Esophagus (tissue), 2 donors: ENCODE measurements around the gene TTYH1. TPM values are rescaled to one million over a fixed set of nuclear protein-coding genes. Genes with fewer than 3 reads are reported as not detected.

Source experiments
- H3K27ac ChIP-seq, 2 donors: one replicate each; pipeline ENCODE4 v1.5.1; 2013; ENCODE audit warnings: low read depth in 2 of 2, mild to moderate bottlenecking in 2 of 2, inconsistent platforms in 1 of 2, low read length in 1 of 2, moderate library complexity in 1 of 2
- H3K27me3 ChIP-seq, 2 donors: one replicate each; pipeline ENCODE4 v1.6.1; 2013; ENCODE audit warnings: low read length in 2 of 2, control low read depth in 1 of 2, mild to moderate bottlenecking in 1 of 2; ENCODE audit not compliant: insufficient read depth in 2 of 2, control insufficient read depth in 1 of 2
- H3K36me3 ChIP-seq, 2 donors: one replicate each; pipeline ENCODE4 v1.6.1; 2013; ENCODE audit warnings: low read length in 1 of 2; ENCODE audit not compliant: control insufficient read depth in 2 of 2, insufficient read depth in 2 of 2
- H3K4me1 ChIP-seq, 2 donors: one replicate each; pipeline ENCODE4 v1.6.1; 2013; ENCODE audit warnings: low read length in 1 of 2; ENCODE audit not compliant: control insufficient read depth in 2 of 2, insufficient read depth in 2 of 2
- H3K4me3 ChIP-seq, 2 donors: one replicate each; pipeline ENCODE4 v1.5.1; 2013; ENCODE audit warnings: low read length in 2 of 2, mild to moderate bottlenecking in 2 of 2, low read depth in 1 of 2, moderate library complexity in 1 of 2
- H3K9me3 ChIP-seq, 2 donors: one replicate each; pipeline ENCODE4 v1.6.1; 2013; ENCODE audit warnings: mild to moderate bottlenecking in 2 of 2, low read depth in 1 of 2, low read length in 1 of 2, moderate library complexity in 1 of 2; ENCODE audit not compliant: control insufficient read depth in 2 of 2, insufficient read depth in 1 of 2
- WGBS, 2 donors: extraction: QIAGEN DNeasy Blood & Tissue Kit; methylation state at CpG; one replicate each; pipeline ENCODE4 v1.1.7; 2013; 5-methylcytosine and 5-hydroxymethylcytosine counted together
- polyA plus RNA-seq, 2 donors: library from polyadenylated mRNA; stranded (reverse); fragments of 200-250 nt; gene quantifications; one replicate each; pipeline ENCODE4 v1.2.3, GENCODE V29; 2013
- donor health status: healthy with polysubstance abuse.
- donor health status: Bipolar disorder and iron deficiency.

The TTYH1 gene
- polyA plus RNA-seq, 2 donors, result 0.82 to 3.7 TPM

DNA sequence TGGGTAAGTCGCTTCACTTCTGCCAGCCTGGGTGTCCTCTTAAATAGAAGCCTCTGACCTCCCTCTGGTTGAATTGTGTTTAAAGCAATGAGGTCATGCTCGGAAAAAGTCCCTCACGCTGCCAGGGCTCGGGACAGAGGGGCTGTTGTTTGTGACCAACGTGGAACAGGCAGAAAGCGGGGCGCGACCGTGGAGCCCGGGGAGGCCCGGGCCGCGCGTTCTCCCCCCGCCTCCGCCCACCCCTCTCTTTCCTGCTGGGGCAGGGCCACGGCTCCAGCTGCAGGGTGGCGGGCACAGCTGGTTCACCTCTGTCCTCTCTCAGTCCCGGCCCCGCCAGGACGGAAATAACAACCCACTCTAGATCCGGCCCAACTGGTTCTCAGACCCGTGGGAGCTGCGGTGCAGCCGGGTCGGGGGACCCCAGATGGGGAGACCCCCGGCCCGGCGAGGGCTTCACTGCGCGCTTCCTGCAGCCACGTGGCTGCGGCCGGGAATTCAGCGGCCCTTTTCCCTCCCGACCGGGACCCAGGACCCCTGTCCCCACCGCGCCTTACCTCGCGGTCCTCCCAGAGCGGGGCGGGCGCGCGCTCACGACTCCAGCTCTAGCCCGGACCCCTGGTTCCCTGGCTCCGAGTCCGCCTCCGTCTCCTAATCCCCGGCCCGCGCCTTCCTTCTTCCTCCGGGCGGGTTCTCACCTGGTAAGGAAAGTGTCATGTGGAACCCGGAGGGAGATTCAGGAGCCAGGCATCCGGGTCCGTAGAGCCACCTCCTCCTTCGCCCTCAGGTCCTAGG is 55.9 kb downstream of the TTYH1 start:
- Histone ChIP-seq H3K36me3 (no peaks in the 10 kb centered on the region), H3K27ac (peak overlapping the region; percentile 65 to 82), H3K4me1 (peaks cover 0 to 8% of the 10 kb centered on the region in 2 donors), H3K4me3 (peak overlapping the region; percentile 57 to 64), H3K9me3 (no peaks in the 10 kb centered on the region), H3K27me3 (no peaks in the 10 kb centered on the region)
- 1 to 3% methylated on average over 53 to 60 of the region's 60 CpGs for WGBS, 2 donors

- H3K4me3 ChIP-seq, result peak within 1 kb of the TSS; percentile 25 to 38
- 10 to 15% methylated on average over 14 of the region's 14 CpGs for WGBS, 2 donors
- H3K27me3 ChIP-seq, result no peaks in the 10 kb centered on the region
- no peaks in the 10 kb centered on the region for H3K36me3 ChIP-seq
- peaks cover 0 to 8% of the 10 kb centered on the region in 2 donors for H3K4me1 ChIP-seq
- H3K9me3 ChIP-seq, result no peaks in the 10 kb centered on the region
- H3K27ac ChIP-seq, result peak within 1 kb of the TSS; percentile 37 to 70
Measured at GRCh38 chr19:54473071-54473891, 58.0 kb downstream of the TTYH1 start, which contains the start of gene CDC42EP5. CDC42EP5 (minus strand) TSS chr19:54473296; CDS start chr19:54465547, 7,749 bp downstream.

DNA sequence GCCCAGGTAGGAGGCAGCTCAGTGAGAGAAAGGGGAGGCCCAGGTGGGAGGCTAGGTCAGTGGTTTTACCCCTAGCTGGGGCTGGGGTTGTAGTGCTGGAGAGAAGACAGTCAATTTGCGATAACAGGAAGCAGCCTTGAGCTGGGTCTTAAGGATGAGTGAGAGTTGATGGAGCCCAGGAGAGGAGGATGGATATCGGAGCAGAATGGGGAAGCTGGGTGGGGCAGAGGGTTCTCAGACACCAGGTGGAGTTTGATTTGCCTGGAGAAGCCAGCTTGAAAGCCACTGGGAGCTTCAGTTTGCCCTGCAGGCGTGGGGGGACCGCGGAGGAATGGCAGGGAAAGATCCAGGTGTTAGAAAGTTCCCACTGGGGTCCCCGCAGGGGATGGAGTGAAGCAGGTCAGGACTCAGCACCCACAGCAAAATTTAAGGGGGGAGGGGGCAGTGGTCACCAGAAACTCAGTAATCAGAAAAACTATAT is 58.7 kb downstream of the TTYH1 start:
- Histone ChIP-seq H3K4me1 (peaks cover 0 to 8% of the 10 kb centered on the region in 2 donors), H3K4me3 (peak overlapping the region in 1 of 2 donors; percentile 38), H3K9me3 (no peaks in the 10 kb centered on the region), H3K27me3 (no peaks in the 10 kb centered on the region), H3K36me3 (no peaks in the 10 kb centered on the region), H3K27ac (peak overlapping the region in 1 of 2 donors; percentile 37)
- WGBS, 2 donors, result 63 to 65% methylated on average over 6 of the region's 6 CpGs

GRCh38 chr19:54475706-54476105 is 60.4 kb downstream of the TTYH1 start:
- peaks cover 0 to 5% of the 10 kb centered on the region in 2 donors for H3K4me1 ChIP-seq
- 87 to 89% methylated on average over 11 of the region's 11 CpGs for WGBS, 2 donors
- no peaks in the 10 kb centered on the region for H3K27me3 ChIP-seq
- no peaks in the 10 kb centered on the region for H3K9me3 ChIP-seq
- no peaks in the 10 kb centered on the region for H3K36me3 ChIP-seq
- H3K27ac ChIP-seq, result no peak overlapping the region
- no peak overlapping the region for H3K4me3 ChIP-seq

- 63 to 70% methylated on average over 3 of the region's 3 CpGs for WGBS, 2 donors
Measured at GRCh38 chr19:54477650-54478049, 62.4 kb downstream of the TTYH1 start.

GRCh38 chr19:54478677-54479266 is 63.5 kb downstream of the TTYH1 start:
- H3K36me3 ChIP-seq, result no peaks in the 10 kb centered on the region
- no peaks in the 10 kb centered on the region for H3K27me3 ChIP-seq
- no peaks in the 10 kb centered on the region for H3K9me3 ChIP-seq
- H3K4me1 ChIP-seq, result peaks cover 0 to under 1% of the 10 kb centered on the region in 2 donors
- no peak overlapping the region for H3K27ac ChIP-seq
- no peak overlapping the region for H3K4me3 ChIP-seq
- 11 to 14% methylated on average over 10 of the region's 10 CpGs for WGBS, 2 donors

More at GRCh38 chr19:54477650-54478049, 62.4 kb downstream of the TTYH1 start:
- Histone ChIP-seq H3K36me3 (no peaks in the 10 kb centered on the region), H3K4me3 (no peak overlapping the region), H3K27ac (no peak overlapping the region), H3K27me3 (no peaks in the 10 kb centered on the region), H3K4me1 (peaks cover 0 to 5% of the 10 kb centered on the region in 2 donors), H3K9me3 (no peaks in the 10 kb centered on the region)

DNA sequence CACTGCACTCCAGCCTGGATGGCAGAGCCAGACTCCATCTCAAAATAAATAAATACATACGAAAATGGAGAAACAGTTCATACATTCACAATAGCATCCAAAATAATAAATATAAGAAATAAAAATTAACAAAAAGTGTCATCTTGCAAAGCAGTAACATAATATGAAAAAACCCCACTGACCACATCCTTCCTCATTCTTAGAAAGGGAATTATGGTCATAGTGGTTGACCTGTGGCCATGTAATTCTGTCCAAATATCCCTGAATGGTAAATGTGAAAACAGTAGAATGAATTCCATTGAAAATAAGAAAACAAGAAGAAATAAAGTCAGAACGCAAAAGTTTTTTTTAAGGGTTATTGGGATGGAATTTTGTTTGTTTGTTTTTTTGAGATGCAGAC is 64.8 kb downstream of the TTYH1 start:
- Histone ChIP-seq H3K27ac (no peak overlapping the region), H3K9me3 (no peaks in the 10 kb centered on the region), H3K4me1 (no peaks in the 10 kb centered on the region), H3K36me3 (no peaks in the 10 kb centered on the region), H3K4me3 (no peak overlapping the region), H3K27me3 (no peaks in the 10 kb centered on the region)
- WGBS, 2 donors, result 61 to 68% methylated on average over 2 of the region's 2 CpGs

- H3K4me3 ChIP-seq, result no peak overlapping the region
- 11 to 12% methylated on average over 16 of the region's 16 CpGs for WGBS, 2 donors
- no peak overlapping the region for H3K27ac ChIP-seq
- no peaks in the 10 kb centered on the region for H3K9me3 ChIP-seq
- H3K36me3 ChIP-seq, result no peaks in the 10 kb centered on the region
- H3K27me3 ChIP-seq, result no peaks in the 10 kb centered on the region
- no peaks in the 10 kb centered on the region for H3K4me1 ChIP-seq
Measured at GRCh38 chr19:54481326-54481930, 66.2 kb downstream of the TTYH1 start.

DNA sequence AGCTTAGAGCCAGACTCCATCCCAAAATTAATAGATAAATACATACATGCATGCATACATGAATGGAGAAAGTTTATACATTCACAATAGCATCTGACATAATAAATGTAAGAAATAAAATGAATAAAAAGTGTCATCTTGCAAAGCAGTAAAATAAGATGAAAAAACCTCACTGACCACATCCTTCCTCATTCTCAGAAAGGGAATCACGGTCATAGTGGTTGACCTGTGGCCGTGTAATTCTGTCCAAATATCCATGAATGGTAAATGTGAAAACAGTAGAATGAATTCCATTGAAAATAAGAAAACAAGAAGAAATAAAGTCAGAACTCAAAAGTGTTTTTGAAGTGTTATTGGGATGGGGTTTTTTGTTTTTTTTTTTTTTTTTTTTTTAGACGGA is 67.6 kb downstream of the TTYH1 start:
- Histone ChIP-seq H3K4me3 (no peak overlapping the region), H3K27me3 (no peaks in the 10 kb centered on the region), H3K36me3 (no peaks in the 10 kb centered on the region), H3K27ac (no peak overlapping the region), H3K9me3 (no peaks in the 10 kb centered on the region), H3K4me1 (no peaks in the 10 kb centered on the region)
- 70 to 80% methylated on average over 3 of the region's 3 CpGs for WGBS, 2 donors
